ENCODE data around the gene CPEB3. TPM values are rescaled to one million over a fixed set of nuclear protein-coding genes. Genes with fewer than 3 reads are reported as not detected.

The CPEB3 gene
- total RNA-seq, 1 donor, result 0.43 TPM

DNA sequence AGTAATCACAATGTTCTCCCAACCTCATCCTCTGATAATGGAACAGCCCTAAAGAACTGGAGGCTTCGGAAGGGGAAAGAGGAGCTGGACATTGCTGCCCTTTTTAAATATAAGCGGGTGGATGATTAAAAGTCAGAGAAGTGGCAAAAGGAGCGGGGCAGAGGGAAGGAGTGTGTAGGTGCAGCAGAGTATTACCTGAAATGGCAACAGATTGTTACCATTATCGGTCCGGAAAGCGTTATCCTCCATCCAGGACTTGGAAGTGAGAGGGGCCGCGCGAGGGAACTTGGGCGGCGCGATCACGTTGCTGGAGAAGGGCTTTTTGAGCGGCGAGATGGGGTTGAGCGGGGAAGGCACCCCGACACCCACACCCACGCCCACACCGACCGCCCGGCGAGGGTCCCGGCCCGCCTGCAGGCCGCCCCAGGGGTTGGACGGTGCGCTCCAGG, 51.7 kb downstream of the CPEB3 start:
- peak overlapping the region; percentile 78 for H3K4me3 ChIP-seq (ENCODE audit: low read depth, low read length)
- DNase-seq (ENCODE audit: low read depth), result peak; percentile 19
- no peak for TF ChIP-seq CTCF (IDR thresholded peaks at IDR 0.05; ENCODE audit: insufficient read depth, low read depth, low read length)

GRCh38 chr10:92238586-92239098, 52.2 kb downstream of the CPEB3 start:
- H3K4me3 ChIP-seq (ENCODE audit: low read depth, low read length), result peak overlapping the region; percentile 78
- DNase-seq (ENCODE audit: low read depth), result peak; percentile 94
- TF ChIP-seq CTCF (IDR thresholded peaks at IDR 0.05; ENCODE audit: insufficient read depth, low read depth, low read length), result no peak

GRCh38 chr10:92238054-92238585, 52.8 kb downstream of the CPEB3 start:
- no peak for TF ChIP-seq CTCF (IDR thresholded peaks at IDR 0.05; ENCODE audit: insufficient read depth, low read depth, low read length)
- H3K4me3 ChIP-seq (ENCODE audit: low read depth, low read length), result peak overlapping the region; percentile 78
- no peak for DNase-seq (ENCODE audit: low read depth)

- H3K4me3 ChIP-seq (ENCODE audit: low read depth, low read length), result no peak overlapping the region
- DNase-seq (ENCODE audit: low read depth), result no peak
- no peak for TF ChIP-seq CTCF (IDR thresholded peaks at IDR 0.05; ENCODE audit: insufficient read depth, low read depth, low read length)
Observed at GRCh38 chr10:92231196-92231595, 59.7 kb downstream of the CPEB3 start.

DNA sequence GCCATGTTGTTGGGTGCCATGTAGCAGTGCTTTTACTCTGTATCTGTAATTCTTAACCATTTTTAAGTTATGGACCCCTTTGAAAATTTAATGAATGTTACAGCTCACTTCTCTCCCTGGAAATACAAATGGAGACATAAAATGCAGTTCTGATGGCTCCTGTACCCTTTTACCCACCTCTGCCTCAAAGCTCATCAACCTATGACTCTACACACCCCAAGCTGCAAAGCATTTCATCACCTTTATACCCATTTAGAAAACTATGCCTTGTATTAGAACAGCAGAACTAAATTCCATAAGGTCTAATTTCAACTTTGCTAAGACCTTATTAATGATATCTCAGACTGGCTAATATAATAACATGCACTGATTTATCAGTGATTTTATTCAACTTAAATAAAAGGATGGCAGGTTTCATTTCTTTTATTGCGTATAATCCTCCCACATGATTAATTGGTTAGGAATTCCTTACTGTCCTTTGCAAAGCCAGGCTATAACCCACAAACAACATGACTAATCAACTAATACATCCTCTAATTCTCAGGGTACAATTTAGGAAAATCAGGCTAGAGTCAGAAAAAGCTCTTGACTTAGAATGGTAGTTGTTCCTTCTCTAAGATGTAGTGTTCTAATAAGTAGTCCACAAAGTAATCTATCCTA, 68.1 kb downstream of the CPEB3 start:
- peak; percentile 65 for DNase-seq (ENCODE audit: low read depth)
- H3K4me3 ChIP-seq (ENCODE audit: low read depth, low read length), result no peak overlapping the region
- TF ChIP-seq CTCF (IDR thresholded peaks at IDR 0.05; ENCODE audit: insufficient read depth, low read depth, low read length), result no peak

DNA sequence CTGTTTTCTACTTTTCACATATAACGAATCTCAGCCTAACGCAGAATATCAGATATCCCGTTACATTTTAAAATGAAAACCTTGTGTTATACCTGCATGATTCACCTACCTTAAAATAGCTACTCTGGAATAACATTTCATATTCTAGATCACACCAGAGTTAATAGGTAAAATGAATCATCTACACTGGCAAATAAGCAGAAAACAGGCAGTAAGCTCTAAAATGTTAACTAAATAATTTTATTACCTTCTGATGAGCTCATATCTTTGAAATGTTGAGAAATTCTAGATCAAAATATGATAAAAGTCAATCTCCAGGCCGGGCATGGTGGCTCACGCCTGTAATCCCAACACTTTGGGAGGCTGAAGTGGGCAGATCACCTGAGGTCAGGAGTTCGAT, 71.3 kb downstream of the CPEB3 start:
- H3K4me3 ChIP-seq (ENCODE audit: low read depth, low read length), result no peak overlapping the region
- no peak for DNase-seq (ENCODE audit: low read depth)
- no peak for TF ChIP-seq CTCF (IDR thresholded peaks at IDR 0.05; ENCODE audit: insufficient read depth, low read depth, low read length)
